HCT116 (cell line): ENCODE measurements around the gene INTS14. TPM values are rescaled to one million over a fixed set of nuclear protein-coding genes. Genes with fewer than 3 reads are reported as not detected.

Experiments used
- ATAC-seq: fragments of 200-7000 bp; cut with Tn5 transposase; 2 replicates; pipeline ENCODE4 v1.9.1; 2020; ENCODE audit warnings: mild to moderate bottlenecking, moderate library complexity
- BruUV-seq: library from RNA; stranded (reverse); fragments of 400-500 nt; replicated peaks from 2 replicates; lab custom pipeline; 2021; lab: Mats Ljungman, UMichigan
- CTCF ChIA-PET: fragments of 300-600 bp; sonication (Branson Sonifier 250); formaldehyde crosslinking; loops from one replicate; lab custom pipeline; 2021; ENCODE audit warnings: antibody characterized with exemption; lab: Charles Lee
- POLR2A ChIA-PET: fragments of 300-600, 350-600 bp; sonication (Branson Sonifier 250); formaldehyde crosslinking; loops from one replicate; lab custom pipeline; 2021; ENCODE audit warnings: antibody characterized with exemption; lab: Charles Lee
- RAD21 ChIA-PET, 2 experiments: fragments of 300-600 bp; sonication (Branson Sonifier 250); formaldehyde crosslinking; loops; one replicate each; lab custom pipeline; 2023; ENCODE audit warnings: low total read pairs in 2 of 2; ENCODE audit not compliant: uncharacterized antibody in 2 of 2, unreplicated experiment in 2 of 2, low non-redundant PET in 1 of 2; lab: Charles Lee
- DNase-seq: peaks from one replicate; pipeline ENCODE4 v3.0.0-alpha.2; 2010; ENCODE audit warnings: low read depth, low spot score
- H2AFZ ChIP-seq: fragments of 200-600 bp; shearing (Covaris generic), sonication (generic); 2 replicates; pipeline ENCODE4 v1.6.1; 2017; ENCODE audit warnings: low read depth, mixed run types, mixed read lengths, antibody characterized with exemption, low read length; ENCODE audit not compliant: poor library complexity, severe bottlenecking
- H3K27ac ChIP-seq: 2 replicates; pipeline ENCODE4 v1.5.1; 2012; ENCODE audit warnings: low read depth, low read length
- H3K27me3 ChIP-seq: fragments of 200-600 bp; sonication (generic); 2 replicates; pipeline ENCODE4 v1.6.1; 2016; ENCODE audit warnings: mixed run types, low read length, mixed read lengths; ENCODE audit not compliant: insufficient read depth
- H3K36me3 ChIP-seq, 2 experiments: fragments of 200-500 bp in 1 of 2; fragments of 200-600 bp in 1 of 2; sonication (Bioruptor generic) in 1 of 2; sonication (generic) in 1 of 2; 2 replicates each; pipeline versions ENCODE4 v1.5.1 to v1.6.1; 2014 to 2016; ENCODE audit warnings: low read length in 2 of 2, inconsistent platforms in 1 of 2, mixed read lengths in 1 of 2, mixed run types in 1 of 2; ENCODE audit not compliant: insufficient read depth in 2 of 2, control insufficient read depth in 1 of 2
- H3K4me1 ChIP-seq, 2 experiments: fragments of 200-600 bp in 1 of 2; sonication (generic) in 1 of 2; 2 replicates each; pipeline versions ENCODE4 v1.5.1 to v1.6.1; 2012 to 2017; ENCODE audit warnings: low read length in 2 of 2, inconsistent platforms in 1 of 2, mild to moderate bottlenecking in 1 of 2, mixed read lengths in 1 of 2, mixed run types in 1 of 2, moderate library complexity in 1 of 2; ENCODE audit not compliant: insufficient read depth in 2 of 2, control insufficient read depth in 1 of 2
- H3K4me2 ChIP-seq: fragments of 200-600 bp; sonication (generic); 2 replicates; pipeline ENCODE4 v1.6.1; 2017; ENCODE audit warnings: mixed run types, low read length, mixed read lengths
- H3K4me3 ChIP-seq, 2 experiments: fragments of 200-600 bp in 1 of 2; sonication (generic) in 1 of 2; replicated peaks in 1 of 2; 2 replicates each; pipeline ENCODE4 v1.5.1; 2011 to 2016; ENCODE audit warnings: low read length in 2 of 2, control low read depth in 1 of 2, low read depth in 1 of 2, mild to moderate bottlenecking in 1 of 2, mixed read lengths in 1 of 2, mixed run types in 1 of 2
- H3K79me2 ChIP-seq: fragments of 200-600 bp; sonication (generic); 2 replicates; pipeline ENCODE4 v1.6.1; 2017; ENCODE audit warnings: mild to moderate bottlenecking, mixed run types, low read length, moderate library complexity, mixed read lengths; ENCODE audit not compliant: insufficient read depth
- H3K9ac ChIP-seq: fragments of 200-600 bp; sonication (generic); 2 replicates; pipeline ENCODE4 v1.6.1; 2016; ENCODE audit warnings: low read length, mixed read lengths
- H3K9me2 ChIP-seq: fragments of 200-600 bp; sonication (generic), shearing (Covaris generic); 2 replicates; pipeline ENCODE4 v1.6.1; 2017; ENCODE audit warnings: mixed run types, mild to moderate bottlenecking, moderate library complexity; ENCODE audit not compliant: insufficient read depth
- H3K9me3 ChIP-seq, 2 experiments: fragments of 200-500 bp in 1 of 2; fragments of 200-600 bp in 1 of 2; sonication (Bioruptor generic) in 1 of 2; sonication (generic) in 1 of 2; 2 replicates each; pipeline ENCODE4 v1.6.1; 2014 to 2017; ENCODE audit warnings: low read length in 2 of 2, mixed read lengths in 2 of 2, inconsistent platforms in 1 of 2, low read depth in 1 of 2, mild to moderate bottlenecking in 1 of 2, mixed run types in 1 of 2, moderate library complexity in 1 of 2; ENCODE audit not compliant: control insufficient read depth in 1 of 2, insufficient read depth in 1 of 2
- H4K20me1 ChIP-seq: fragments of 200-600 bp; sonication (generic), shearing (Covaris generic); 2 replicates; pipeline ENCODE4 v1.6.1; 2017; ENCODE audit warnings: mixed run types, mild to moderate bottlenecking, moderate library complexity; ENCODE audit not compliant: insufficient read depth
- ATF3 ChIP-seq: IDR thresholded peaks from 2 replicates; pipeline ENCODE4 v1.6.1; 2012
- CBX3 ChIP-seq: IDR thresholded peaks from 2 replicates; pipeline ENCODE4 v1.6.1; 2012; ENCODE audit warnings: low read depth
- CEBPB ChIP-seq: IDR thresholded peaks from 2 replicates; pipeline ENCODE4 v1.6.1; 2012; ENCODE audit warnings: low read depth
- CTCF ChIP-seq, 3 experiments: fragments of 200-600 bp in 1 of 3; sonication (generic) in 1 of 3; IDR thresholded peaks in 2 of 3; conservative IDR thresholded peaks in 1 of 3; 2 replicates each; pipeline ENCODE4 v1.5.1; 2012 to 2017; ENCODE audit warnings: low read depth in 2 of 3, low read length in 2 of 3, antibody characterized with exemption in 1 of 3, borderline replicate concordance in 1 of 3, control low read depth in 1 of 3, mild to moderate bottlenecking in 1 of 3, mixed read lengths in 1 of 3, mixed run types in 1 of 3, moderate library complexity in 1 of 3; ENCODE audit not compliant: insufficient read depth in 1 of 3
- EGR1 ChIP-seq: IDR thresholded peaks from 2 replicates; pipeline ENCODE4 v1.6.1; 2012; ENCODE audit warnings: low read depth
- ELF1 ChIP-seq: IDR thresholded peaks from 2 replicates; pipeline ENCODE4 v1.6.1; 2012; ENCODE audit warnings: low read depth, borderline replicate concordance
- EZH2 ChIP-seq: fragments of 200-600 bp; sonication (generic); IDR thresholded peaks from 2 replicates; pipeline ENCODE4 v1.6.1; 2017; ENCODE audit warnings: antibody characterized with exemption, mixed run types
- FOSL1 ChIP-seq: IDR thresholded peaks from 2 replicates; pipeline ENCODE4 v1.6.1; 2012; ENCODE audit warnings: low read depth
- JUND ChIP-seq: IDR thresholded peaks from 2 replicates; pipeline ENCODE4 v1.6.1; 2012
- MAX ChIP-seq: IDR thresholded peaks from 2 replicates; pipeline ENCODE4 v1.6.1; 2012
- POLR2A ChIP-seq: IDR thresholded peaks from 2 replicates; pipeline ENCODE4 v1.7.0; 2011; ENCODE audit warnings: borderline replicate concordance; ENCODE audit not compliant: insufficient read depth, insufficient read length; ENCODE audit errors: extremely low read depth
- POLR2AphosphoS5 ChIP-seq: IDR thresholded peaks from 2 replicates; pipeline ENCODE4 v1.6.1; 2011; ENCODE audit warnings: mild to moderate bottlenecking, low read depth, low read length, moderate library complexity
- SRF ChIP-seq: IDR thresholded peaks from 2 replicates; pipeline ENCODE4 v1.6.1; 2012; ENCODE audit warnings: low read depth
- TCF7L2 ChIP-seq: IDR thresholded peaks from 2 replicates; pipeline ENCODE4 v1.7.0; 2011; ENCODE audit warnings: borderline replicate concordance, inconsistent platforms; ENCODE audit not compliant: insufficient read depth, insufficient read length; ENCODE audit errors: extremely low read depth
- ZBTB33 ChIP-seq: IDR thresholded peaks from 2 replicates; pipeline ENCODE4 v1.6.1; 2011; ENCODE audit warnings: mild to moderate bottlenecking, low read length, moderate library complexity; ENCODE audit not compliant: insufficient replicate concordance; ENCODE audit errors: extremely low read depth
- ZNF274 ChIP-seq: fragments of 200-500 bp; sonication (Bioruptor generic); IDR thresholded peaks from 2 replicates; pipeline ENCODE4 v1.6.1; 2014; ENCODE audit warnings: mild to moderate bottlenecking, low read depth, low read length, inconsistent platforms
- intact Hi-C: fragments of 100-400 bp; cut with micrococcal nuclease; formaldehyde crosslinking; loops from 2 replicates; pipeline ENCODE4 v1.10.0; 2022
- total RNA-seq: library from RNA; stranded (reverse); gene quantifications from one replicate; pipeline ENCODE4 v1.2.1, GENCODE V29; 2021; ENCODE audit not compliant: unreplicated experiment

Gene INTS14
- total RNA-seq, 1 experiment from 2014 or later: 50.1 TPM

GRCh38 chr15:65644282-65644681 lies 33.4 kb upstream of the INTS14 start:
- H3K79me2 ChIP-seq: no peaks in the 10 kb centered on the region
- ATAC-seq: no peak
- H3K4me1 ChIP-seq: 0 out of 4 replicates have a peak, but pooled peaks cover 0 to 3% of the 10 kb centered on the region in 2 experiments
- no peak for TF ChIP-seq SRF
- no peak for TF ChIP-seq EZH2
- TF ChIP-seq CEBPB: no peak
- no peak for TF ChIP-seq ZNF274
- no peak for DNase-seq
- POLR2A ChIA-PET: no interaction called here
- no peaks in the 10 kb centered on the region for H3K9me2 ChIP-seq
- no peak overlapping the region for H3K27ac ChIP-seq
- H3K27me3 ChIP-seq: no peaks in the 10 kb centered on the region
- intact Hi-C loops: no loop called here
- H3K4me3 ChIP-seq: no peak overlapping the region
- BruUV-seq: no TSS peak
- no peaks in the 10 kb centered on the region for H3K36me3 ChIP-seq
- CTCF ChIA-PET: no interaction called here
- H4K20me1 ChIP-seq: no peaks in the 10 kb centered on the region
- no peak overlapping the region for H2AFZ ChIP-seq
- RAD21 ChIA-PET: no interaction called here
- no peaks in the 10 kb centered on the region for H3K9me3 ChIP-seq
- H3K9ac ChIP-seq: no peak overlapping the region
- H3K4me2 ChIP-seq: no peak overlapping the region

GRCh38 chr15:65642594-65642993 lies 31.7 kb upstream of the INTS14 start:
- Histone ChIP-seq H3K9ac (no peak overlapping the region), H3K27ac (no peak overlapping the region), H3K4me1 (peaks cover 2 to 9% of the 10 kb centered on the region in 2 experiments; a peak in 3 of 4 replicates), H3K4me3 (no peak overlapping the region), H3K36me3 (no peaks in the 10 kb centered on the region), H3K4me2 (no peak overlapping the region), H3K9me3 (no peaks in the 10 kb centered on the region), H3K79me2 (no peaks in the 10 kb centered on the region), H2AFZ (no peak overlapping the region), H3K9me2 (no peaks in the 10 kb centered on the region), H4K20me1 (no peaks in the 10 kb centered on the region), H3K27me3 (no peaks in the 10 kb centered on the region)
- ChIA-PET CTCF (interaction anchor here (1.8 kb wide), 1 partner anchor 190 kb away, joined by 3 read pairs; no protein-coding TSS in a partner anchor), RAD21 (no interaction called here), POLR2A (no interaction called here)
- DNase-seq (no peak), ATAC-seq (no peak)
- intact Hi-C loops: no loop called here
- BruUV-seq: no TSS peak
- TF ChIP-seq JUND (no peak), SRF (no peak), ZBTB33 (no peak), EGR1 (no peak), FOSL1 (no peak), ATF3 (no peak), CTCF (IDR thresholded peaks at IDR 0.05 in 2 of 3, conservative IDR thresholded peaks at IDR 0.05 in 1 of 3; ENCODE audit: borderline replicate concordance in 1 of 3, insufficient read depth in 1 of 3, low read depth in 2 of 3, low read length in 2 of 3) (no peak), POLR2AphosphoS5 (no peak), MAX (no peak), POLR2A (no peak), TCF7L2 (no peak), ELF1 (no peak), CBX3 (no peak), CEBPB (no peak)
